Astrocyte (in vitro differentiated cells and primary cell): Measurements from ENCODE around the gene BLVRB. TPM values are rescaled to one million over a fixed set of nuclear protein-coding genes. Genes with fewer than 3 reads are reported as not detected.

Source experiments
- DNase-seq: peaks from one replicate; pipeline ENCODE4 v3.0.0-alpha.2; 2010; ENCODE audit warnings: low read depth
- FAIRE-seq: peaks from 2 replicates; lab custom pipeline; 2011; peaks lifted over from hg19 to GRCh38; lab: Jason Lieb, UNC
- H2AFZ ChIP-seq: 2 replicates; pipeline ENCODE4 v1.6.0; 2012; ENCODE audit warnings: low read depth, low read length, inconsistent platforms
- H3K27ac ChIP-seq: 2 replicates; pipeline ENCODE4 v1.5.1; 2011; ENCODE audit warnings: low read depth, low read length, inconsistent platforms
- H3K27me3 ChIP-seq: 2 replicates; pipeline ENCODE4 v1.6.0; 2011; ENCODE audit warnings: low read length, inconsistent platforms; ENCODE audit not compliant: insufficient read depth
- H3K36me3 ChIP-seq: 2 replicates; pipeline ENCODE4 v1.5.1; 2011; ENCODE audit warnings: low read length, inconsistent platforms; ENCODE audit not compliant: insufficient read depth
- H3K4me1 ChIP-seq: 2 replicates; pipeline ENCODE4 v1.5.1; 2011; ENCODE audit warnings: low read length, inconsistent platforms; ENCODE audit not compliant: insufficient read depth
- H3K4me2 ChIP-seq: 2 replicates; pipeline ENCODE4 v1.6.0; 2012; ENCODE audit warnings: low read length, inconsistent platforms
- H3K4me3 ChIP-seq: 2 replicates; pipeline ENCODE4 v1.5.1; 2011; ENCODE audit warnings: low read depth, mild to moderate bottlenecking, low read length, inconsistent platforms; ENCODE audit not compliant: insufficient read depth
- H3K79me2 ChIP-seq: 2 replicates; pipeline ENCODE4 v1.6.0; 2012; ENCODE audit warnings: mild to moderate bottlenecking, low read length, inconsistent platforms; ENCODE audit not compliant: insufficient read depth
- H3K9ac ChIP-seq: 2 replicates; pipeline ENCODE4 v1.6.0; 2012; ENCODE audit warnings: mild to moderate bottlenecking, low read length, inconsistent platforms
- H3K9me3 ChIP-seq: 2 replicates; pipeline ENCODE4 v1.5.1; 2012; ENCODE audit warnings: low read depth, mild to moderate bottlenecking, low read length, inconsistent platforms; ENCODE audit not compliant: insufficient read depth
- H4K20me1 ChIP-seq: 2 replicates; pipeline ENCODE4 v1.6.0; 2012; ENCODE audit warnings: low read length, inconsistent platforms; ENCODE audit not compliant: insufficient read depth
- H3K27ac Mint-ChIP-seq: one replicate; pipeline ENCODE4 v1.8.0; 2021; ENCODE audit warnings: mild to moderate bottlenecking, mixed read lengths; ENCODE audit not compliant: unreplicated experiment
- H3K27me3 Mint-ChIP-seq: one replicate; pipeline ENCODE4 v1.8.0; 2021; ENCODE audit warnings: low read depth, mixed read lengths; ENCODE audit not compliant: unreplicated experiment
- H3K36me3 Mint-ChIP-seq: one replicate; pipeline ENCODE4 v1.8.0; 2021; ENCODE audit warnings: low read depth, mixed read lengths; ENCODE audit not compliant: unreplicated experiment
- H3K4me1 Mint-ChIP-seq: one replicate; pipeline ENCODE4 v1.8.0; 2021; ENCODE audit warnings: low read depth, mixed read lengths; ENCODE audit not compliant: unreplicated experiment
- H3K4me3 Mint-ChIP-seq: one replicate; pipeline ENCODE4 v1.8.0; 2021; ENCODE audit warnings: mild to moderate bottlenecking, moderate library complexity, mixed read lengths; ENCODE audit not compliant: unreplicated experiment
- H3K9me3 Mint-ChIP-seq: one replicate; pipeline ENCODE4 v1.8.0; 2021; ENCODE audit warnings: mild to moderate bottlenecking, mixed read lengths; ENCODE audit not compliant: unreplicated experiment
- EZH2 ChIP-seq: IDR thresholded peaks from 2 replicates; pipeline ENCODE4 v1.6.1; 2012; ENCODE audit warnings: mild to moderate bottlenecking, low read length, inconsistent platforms; ENCODE audit not compliant: insufficient read depth
- total RNA-seq: library from RNA; stranded (reverse); gene quantifications from 2 replicates; pipeline ENCODE4 v1.2.1, GENCODE V29; 2021
- TF ChIP-seq, protein P1 (sequence below): IDR thresholded peaks from 2 replicates; pipeline ENCODE4 v1.5.1; 2011; ENCODE audit warnings: low read depth, mild to moderate bottlenecking, inconsistent platforms, low read length, moderate library complexity; ENCODE audit not compliant: insufficient read depth

BLVRB gene
- total RNA-seq, 1 donor from 2014 or later: 27.1 TPM

DNA sequence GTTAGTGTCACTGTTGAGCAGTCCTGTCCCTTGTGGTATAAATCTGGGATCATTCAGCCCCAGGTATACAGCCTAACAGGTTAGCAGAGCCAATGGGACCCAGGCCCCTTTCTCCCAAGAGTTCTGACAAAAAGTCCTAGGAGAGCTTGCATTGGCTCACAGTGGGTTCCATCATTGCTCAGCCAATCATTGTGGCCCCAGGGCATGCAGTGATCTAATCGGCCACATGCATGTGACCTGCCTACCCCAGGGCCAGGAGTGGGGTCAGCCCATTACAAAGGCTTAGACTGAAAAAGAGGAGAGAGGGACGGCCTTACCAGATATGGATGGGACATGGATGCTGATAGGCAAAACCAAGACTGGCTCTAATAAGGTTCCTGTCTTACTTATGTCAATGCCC is 42.3 kb upstream of the BLVRB start:
- Histone ChIP-seq H3K27ac (no peak overlapping the region), H4K20me1 (no peaks in the 10 kb centered on the region), H3K79me2 (no peaks in the 10 kb centered on the region), H3K4me3 (no peak overlapping the region), H2AFZ (no peak overlapping the region), H3K4me2 (no peak overlapping the region), H3K36me3 (no peaks in the 10 kb centered on the region), H3K27me3 (peaks cover 22% of the 10 kb centered on the region), H3K9ac (no peak overlapping the region), H3K4me1 (no peaks in the 10 kb centered on the region), H3K9me3 (peaks cover 4% of the 10 kb centered on the region)
- TF ChIP-seq, protein P1, sequence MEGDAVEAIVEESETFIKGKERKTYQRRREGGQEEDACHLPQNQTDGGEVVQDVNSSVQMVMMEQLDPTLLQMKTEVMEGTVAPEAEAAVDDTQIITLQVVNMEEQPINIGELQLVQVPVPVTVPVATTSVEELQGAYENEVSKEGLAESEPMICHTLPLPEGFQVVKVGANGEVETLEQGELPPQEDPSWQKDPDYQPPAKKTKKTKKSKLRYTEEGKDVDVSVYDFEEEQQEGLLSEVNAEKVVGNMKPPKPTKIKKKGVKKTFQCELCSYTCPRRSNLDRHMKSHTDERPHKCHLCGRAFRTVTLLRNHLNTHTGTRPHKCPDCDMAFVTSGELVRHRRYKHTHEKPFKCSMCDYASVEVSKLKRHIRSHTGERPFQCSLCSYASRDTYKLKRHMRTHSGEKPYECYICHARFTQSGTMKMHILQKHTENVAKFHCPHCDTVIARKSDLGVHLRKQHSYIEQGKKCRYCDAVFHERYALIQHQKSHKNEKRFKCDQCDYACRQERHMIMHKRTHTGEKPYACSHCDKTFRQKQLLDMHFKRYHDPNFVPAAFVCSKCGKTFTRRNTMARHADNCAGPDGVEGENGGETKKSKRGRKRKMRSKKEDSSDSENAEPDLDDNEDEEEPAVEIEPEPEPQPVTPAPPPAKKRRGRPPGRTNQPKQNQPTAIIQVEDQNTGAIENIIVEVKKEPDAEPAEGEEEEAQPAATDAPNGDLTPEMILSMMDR: no peak
- no peaks in the 10 kb centered on the region for H3K36me3 Mint-ChIP-seq
- peaks cover 79% of the 10 kb centered on the region for H3K27me3 Mint-ChIP-seq
- H3K27ac Mint-ChIP-seq: no peak overlapping the region
- no peak for DNase-seq
- no peaks in the 10 kb centered on the region for H3K4me1 Mint-ChIP-seq
- peaks cover 4% of the 10 kb centered on the region for H3K9me3 Mint-ChIP-seq
- no peak for FAIRE-seq
- H3K4me3 Mint-ChIP-seq: no peak overlapping the region

DNA sequence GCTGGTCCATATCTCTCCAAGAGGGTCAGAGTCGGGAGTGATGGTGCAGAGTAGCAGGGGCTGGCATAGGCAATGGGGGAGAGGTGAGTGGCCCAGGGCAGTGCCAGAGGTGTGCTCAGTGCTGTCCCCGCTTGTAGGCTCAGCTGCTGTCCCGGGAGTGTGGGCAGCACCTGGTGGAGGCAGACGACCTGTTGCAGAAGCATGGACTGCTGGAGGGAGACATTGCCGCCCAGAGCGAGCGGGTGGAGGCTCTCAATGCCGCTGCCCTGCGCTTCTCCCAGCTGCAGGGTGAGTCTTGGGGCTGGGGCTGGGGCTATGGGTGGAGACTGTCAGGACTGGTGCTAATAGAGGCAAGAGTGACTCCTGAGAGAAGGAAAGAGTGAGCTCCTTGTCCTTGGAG is 40.6 kb upstream of the BLVRB start:
- H3K4me3 Mint-ChIP-seq: no peak overlapping the region
- peaks cover 78% of the 10 kb centered on the region for H3K27me3 Mint-ChIP-seq
- Histone ChIP-seq H3K4me2 (no peak overlapping the region), H3K79me2 (no peaks in the 10 kb centered on the region), H4K20me1 (no peaks in the 10 kb centered on the region), H3K27me3 (peaks cover 13% of the 10 kb centered on the region), H3K27ac (no peak overlapping the region), H3K9me3 (no peaks in the 10 kb centered on the region), H3K9ac (no peak overlapping the region), H3K36me3 (no peaks in the 10 kb centered on the region), H3K4me3 (no peak overlapping the region), H2AFZ (no peak overlapping the region), H3K4me1 (no peaks in the 10 kb centered on the region)
- FAIRE-seq (no peak), DNase-seq (no peak)
- peaks cover 4% of the 10 kb centered on the region for H3K9me3 Mint-ChIP-seq
- H3K36me3 Mint-ChIP-seq: no peaks in the 10 kb centered on the region
- H3K4me1 Mint-ChIP-seq: no peaks in the 10 kb centered on the region
- H3K27ac Mint-ChIP-seq: no peak overlapping the region
- TF ChIP-seq, protein P1: no peak
- no peak for TF ChIP-seq EZH2

DNA sequence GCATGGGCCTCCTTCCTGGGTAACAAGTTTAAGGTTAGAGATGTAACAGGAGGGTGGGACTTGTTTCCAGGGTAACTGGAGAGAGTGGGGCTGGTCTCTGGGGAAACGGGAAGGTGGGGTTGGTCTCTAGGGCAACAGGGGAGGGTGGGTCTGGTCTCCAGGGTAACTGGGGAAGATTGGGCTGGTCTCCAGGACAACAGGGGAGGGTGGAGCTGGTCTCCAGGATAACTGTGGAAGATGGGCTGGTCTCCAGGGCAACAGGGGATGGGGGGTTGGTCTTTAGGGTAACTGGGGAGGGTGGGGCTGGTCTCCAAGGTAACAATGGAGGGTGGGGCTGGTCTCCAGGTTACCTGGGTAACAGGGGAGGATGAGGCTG is 37.8 kb upstream of the BLVRB start:
- Mint-ChIP-seq H3K9me3 (peaks cover 4% of the 10 kb centered on the region), H3K36me3 (no peaks in the 10 kb centered on the region), H3K27ac (no peak overlapping the region), H3K27me3 (peaks cover 70% of the 10 kb centered on the region), H3K4me1 (no peaks in the 10 kb centered on the region), H3K4me3 (no peak overlapping the region)
- Histone ChIP-seq H4K20me1 (no peaks in the 10 kb centered on the region), H3K4me3 (no peak overlapping the region), H3K36me3 (no peaks in the 10 kb centered on the region), H2AFZ (no peak overlapping the region), H3K27me3 (peaks cover 5% of the 10 kb centered on the region), H3K4me1 (no peaks in the 10 kb centered on the region), H3K27ac (no peak overlapping the region), H3K4me2 (no peak overlapping the region), H3K9ac (no peak overlapping the region), H3K9me3 (no peaks in the 10 kb centered on the region), H3K79me2 (no peaks in the 10 kb centered on the region)
- FAIRE-seq (no peak), DNase-seq (no peak)
- no peak for TF ChIP-seq EZH2
- TF ChIP-seq, protein P1: no peak
